GM23248 (cell line): ENCODE results near the gene REC8.

ENCODE experiments used
- EZH2 ChIP-seq: fragments of 200-600 bp; sonication (generic); IDR thresholded peaks from 2 replicates; pipeline ENCODE4 v1.6.1; 2018; ENCODE audit warnings: antibody characterized with exemption, mild to moderate bottlenecking; ENCODE audit not compliant: insufficient read depth, poor library complexity, severe bottlenecking
- EZH2phosphoT487 ChIP-seq: fragments of 200-600 bp; sonication (generic); IDR thresholded peaks from 2 replicates; pipeline ENCODE4 v1.6.1; 2018; ENCODE audit warnings: antibody characterized with exemption, moderate library complexity, mild to moderate bottlenecking, low read depth; ENCODE audit not compliant: insufficient read depth

DNA sequence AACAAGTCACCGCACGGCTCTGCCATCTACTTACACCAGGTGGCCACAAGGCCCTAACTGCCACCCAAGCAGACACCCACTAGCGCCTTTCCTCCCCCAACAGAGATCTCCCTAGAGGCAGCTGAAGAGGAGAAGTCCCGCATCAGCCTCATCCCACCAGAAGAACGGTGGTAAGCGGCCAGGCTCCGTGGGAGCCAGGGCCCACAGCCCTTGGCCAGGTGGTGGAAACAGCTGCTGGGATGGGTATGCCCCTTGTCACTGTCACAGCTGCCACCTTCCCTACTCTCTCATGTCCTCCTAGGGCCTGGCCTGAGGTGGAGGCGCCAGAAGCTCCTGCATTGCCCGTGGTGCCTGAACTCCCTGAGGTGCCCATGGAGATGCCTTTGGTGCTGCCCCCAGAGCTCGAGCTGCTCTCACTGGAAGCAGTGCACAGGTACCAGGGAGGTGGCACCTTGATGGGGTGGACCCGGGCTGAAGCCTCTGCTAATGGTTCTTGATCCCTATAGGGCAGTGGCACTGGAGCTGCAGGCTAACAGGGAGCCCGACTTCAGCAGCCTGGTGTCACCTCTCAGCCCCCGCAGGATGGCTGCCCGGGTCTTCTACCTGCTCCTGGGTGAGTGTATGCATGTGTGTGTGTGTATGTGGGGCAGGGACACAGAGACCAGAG lies 7.5 kb downstream of the REC8 start:
- TF ChIP-seq EZH2 (no peak), EZH2phosphoT487 (no peak)
